ENCODE measurements around the gene MYL12B.
A peak's percentile ranks its signal among the peaks of the same experiment; 100 is the strongest.

The MYL12B gene

DNA sequence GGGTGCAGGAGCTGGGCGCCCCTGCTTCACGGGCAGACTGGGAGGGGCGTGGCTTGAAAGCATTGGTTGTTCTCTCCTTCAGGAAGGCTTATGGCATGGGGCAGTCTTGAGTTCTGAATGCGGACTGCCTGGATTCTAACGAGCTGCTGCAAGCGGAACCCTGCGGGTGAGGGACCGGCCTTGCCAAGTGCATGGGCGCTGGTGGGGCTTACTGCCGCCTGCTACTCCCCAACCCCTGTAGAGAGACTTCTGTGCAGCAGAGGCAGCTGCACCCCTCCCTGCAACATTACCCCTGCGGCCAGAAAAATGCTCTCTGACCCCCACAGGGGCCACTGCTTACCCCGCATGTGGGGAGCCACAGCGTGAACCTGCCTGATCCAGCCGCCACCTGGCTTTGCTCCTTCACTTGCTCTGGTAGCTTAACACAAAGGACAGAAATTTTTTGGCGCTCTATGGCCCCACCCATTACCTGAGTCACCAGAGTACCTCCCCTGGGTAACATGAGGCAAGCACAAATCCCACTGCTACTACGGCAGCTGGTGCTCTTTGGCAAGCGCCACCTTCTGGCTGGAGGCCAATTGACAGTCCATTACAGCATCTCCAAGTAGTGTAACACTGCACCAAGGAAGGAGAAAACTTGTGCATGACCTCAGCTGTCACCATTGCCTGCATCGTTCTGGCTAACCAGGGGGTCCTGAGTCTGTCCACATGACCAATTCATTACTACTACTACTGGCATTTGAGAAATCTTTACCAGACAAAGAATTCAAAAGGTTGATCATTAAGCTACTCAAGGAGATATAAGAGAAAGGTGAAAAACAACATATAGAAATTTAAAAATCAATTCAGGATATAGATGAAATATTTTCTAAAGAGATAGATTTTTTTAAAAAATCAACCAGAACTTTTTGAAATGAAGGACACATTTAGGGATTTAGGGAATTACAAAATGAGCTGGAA, 35.4 kb downstream of the MYL12B start (continued):
- 0 out of 2 replicates have a peak, but pooled peaks have one; percentile 19 for TF ChIP-seq ZNF776 (tag by site-specific recombination; IDR thresholded peaks at IDR 0.05; ENCODE audit: borderline replicate concordance)
- TF ChIP-seq ZNF302 (tag by site-specific recombination; IDR thresholded peaks at IDR 0.05; ENCODE audit: low read depth), result no peak
- TF ChIP-seq, protein P1, sequence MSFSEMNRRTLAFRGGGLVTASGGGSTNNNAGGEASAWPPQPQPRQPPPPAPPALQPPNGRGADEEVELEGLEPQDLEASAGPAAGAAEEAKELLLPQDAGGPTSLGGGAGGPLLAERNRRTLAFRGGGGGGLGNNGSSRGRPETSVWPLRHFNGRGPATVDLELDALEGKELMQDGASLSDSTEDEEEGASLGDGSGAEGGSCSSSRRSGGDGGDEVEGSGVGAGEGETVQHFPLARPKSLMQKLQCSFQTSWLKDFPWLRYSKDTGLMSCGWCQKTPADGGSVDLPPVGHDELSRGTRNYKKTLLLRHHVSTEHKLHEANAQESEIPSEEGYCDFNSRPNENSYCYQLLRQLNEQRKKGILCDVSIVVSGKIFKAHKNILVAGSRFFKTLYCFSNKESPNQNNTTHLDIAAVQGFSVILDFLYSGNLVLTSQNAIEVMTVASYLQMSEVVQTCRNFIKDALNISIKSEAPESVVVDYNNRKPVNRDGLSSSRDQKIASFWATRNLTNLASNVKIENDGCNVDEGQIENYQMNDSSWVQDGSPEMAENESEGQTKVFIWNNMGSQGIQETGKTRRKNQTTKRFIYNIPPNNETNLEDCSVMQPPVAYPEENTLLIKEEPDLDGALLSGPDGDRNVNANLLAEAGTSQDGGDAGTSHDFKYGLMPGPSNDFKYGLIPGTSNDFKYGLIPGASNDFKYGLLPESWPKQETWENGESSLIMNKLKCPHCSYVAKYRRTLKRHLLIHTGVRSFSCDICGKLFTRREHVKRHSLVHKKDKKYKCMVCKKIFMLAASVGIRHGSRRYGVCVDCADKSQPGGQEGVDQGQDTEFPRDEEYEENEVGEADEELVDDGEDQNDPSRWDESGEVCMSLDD (tag by site-specific recombination; IDR thresholded peaks at IDR 0.05), result 0 out of 2 replicates have a peak, but pooled peaks have one; percentile 29
- no peak for TF ChIP-seq MEIS1 (CRISPR knock-in tag; IDR thresholded peaks at IDR 0.05; ENCODE audit: borderline replicate concordance)
- TF ChIP-seq ZNF629 (tag by site-specific recombination; IDR thresholded peaks at IDR 0.05), result peak; percentile 60
- no peak for TF ChIP-seq ZNF37A (tag by site-specific recombination; IDR thresholded peaks at IDR 0.05)
- TF ChIP-seq, protein P2, sequence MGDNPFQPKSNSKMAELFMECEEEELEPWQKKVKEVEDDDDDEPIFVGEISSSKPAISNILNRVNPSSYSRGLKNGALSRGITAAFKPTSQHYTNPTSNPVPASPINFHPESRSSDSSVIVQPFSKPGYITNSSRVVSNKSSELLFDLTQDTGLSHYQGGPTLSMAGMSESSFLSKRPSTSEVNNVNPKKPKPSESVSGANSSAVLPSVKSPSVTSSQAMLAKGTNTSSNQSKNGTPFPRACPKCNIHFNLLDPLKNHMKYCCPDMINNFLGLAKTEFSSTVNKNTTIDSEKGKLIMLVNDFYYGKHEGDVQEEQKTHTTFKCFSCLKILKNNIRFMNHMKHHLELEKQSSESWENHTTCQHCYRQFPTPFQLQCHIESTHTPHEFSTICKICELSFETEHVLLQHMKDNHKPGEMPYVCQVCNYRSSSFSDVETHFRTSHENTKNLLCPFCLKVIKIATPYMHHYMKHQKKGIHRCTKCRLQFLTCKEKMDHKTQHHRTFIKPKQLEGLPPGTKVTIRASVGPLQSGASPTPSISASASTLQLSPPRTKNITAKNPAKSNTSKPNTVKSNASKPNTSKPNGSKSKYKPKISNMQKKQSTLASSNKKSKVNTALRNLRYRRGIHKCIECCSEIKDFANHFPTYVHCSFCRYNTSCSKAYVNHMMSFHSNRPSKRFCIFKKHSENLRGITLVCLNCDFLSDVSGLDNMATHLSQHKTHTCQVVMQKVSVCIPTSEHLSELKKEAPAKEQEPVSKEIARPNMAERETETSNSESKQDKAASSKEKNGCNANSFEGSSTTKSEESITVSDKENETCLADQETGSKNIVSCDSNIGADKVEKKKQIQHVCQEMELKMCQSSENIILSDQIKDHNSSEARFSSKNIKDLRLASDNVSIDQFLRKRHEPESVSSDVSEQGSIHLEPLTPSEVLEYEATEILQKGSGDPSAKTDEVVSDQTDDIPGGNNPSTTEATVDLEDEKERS (tag by site-specific recombination; IDR thresholded peaks at IDR 0.05), result no peak
- TF ChIP-seq GLI4 (tag by site-specific recombination; IDR thresholded peaks at IDR 0.05), result no peak
- TF ChIP-seq ZNF600 (tag by site-specific recombination; IDR thresholded peaks at IDR 0.05), result 0 out of 2 replicates have a peak, but pooled peaks have one; percentile 17
- TF ChIP-seq YY2 (tag by site-specific recombination; IDR thresholded peaks at IDR 0.05), result peak; percentile 42; the same call in 1 of the 2 replicates
- no peak for TF ChIP-seq HOXA7 (CRISPR knock-in tag; IDR thresholded peaks at IDR 0.05; ENCODE audit: borderline replicate concordance)
- peak; percentile 96 for TF ChIP-seq ZNF561 (tag by site-specific recombination; IDR thresholded peaks at IDR 0.05; ENCODE audit: borderline replicate concordance)
- TF ChIP-seq ZNF248 (tag by site-specific recombination; IDR thresholded peaks at IDR 0.05), result no peak
- peak; percentile 96; the same call in 1 of the 2 replicates for TF ChIP-seq ZFP37 (tag by site-specific recombination; IDR thresholded peaks at IDR 0.05)
- no peak for TF ChIP-seq ZNF202 (tag by site-specific recombination; IDR thresholded peaks at IDR 0.05; ENCODE audit: borderline replicate concordance)
- peak; percentile 70; the same call in 1 of the 2 replicates for TF ChIP-seq RBAK (tag by site-specific recombination; IDR thresholded peaks at IDR 0.05)
- TF ChIP-seq ZNF558 (tag by site-specific recombination; IDR thresholded peaks at IDR 0.05), result peak; percentile 72; the same call in 1 of the 2 replicates
- TF ChIP-seq ZNF701 (tag by site-specific recombination; IDR thresholded peaks at IDR 0.05), result no peak
- no peak; the same call in 1 of the 2 replicates for TF ChIP-seq ZNF184 (tag by site-specific recombination; IDR thresholded peaks at IDR 0.05)
- TF ChIP-seq ZNF529 (tag by site-specific recombination; IDR thresholded peaks at IDR 0.05; ENCODE audit: insufficient replicate concordance), result no peak
- no peak for TF ChIP-seq ZNF555 (tag by site-specific recombination; conservative IDR thresholded peaks at IDR 0.05)
- TF ChIP-seq, protein P3, sequence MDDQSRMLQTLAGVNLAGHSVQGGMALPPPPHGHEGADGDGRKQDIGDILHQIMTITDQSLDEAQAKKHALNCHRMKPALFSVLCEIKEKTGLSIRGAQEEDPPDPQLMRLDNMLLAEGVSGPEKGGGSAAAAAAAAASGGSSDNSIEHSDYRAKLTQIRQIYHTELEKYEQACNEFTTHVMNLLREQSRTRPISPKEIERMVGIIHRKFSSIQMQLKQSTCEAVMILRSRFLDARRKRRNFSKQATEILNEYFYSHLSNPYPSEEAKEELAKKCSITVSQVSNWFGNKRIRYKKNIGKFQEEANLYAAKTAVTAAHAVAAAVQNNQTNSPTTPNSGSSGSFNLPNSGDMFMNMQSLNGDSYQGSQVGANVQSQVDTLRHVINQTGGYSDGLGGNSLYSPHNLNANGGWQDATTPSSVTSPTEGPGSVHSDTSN (CRISPR knock-in tag; IDR thresholded peaks at IDR 0.05), result no peak
- TF ChIP-seq, protein P4, sequence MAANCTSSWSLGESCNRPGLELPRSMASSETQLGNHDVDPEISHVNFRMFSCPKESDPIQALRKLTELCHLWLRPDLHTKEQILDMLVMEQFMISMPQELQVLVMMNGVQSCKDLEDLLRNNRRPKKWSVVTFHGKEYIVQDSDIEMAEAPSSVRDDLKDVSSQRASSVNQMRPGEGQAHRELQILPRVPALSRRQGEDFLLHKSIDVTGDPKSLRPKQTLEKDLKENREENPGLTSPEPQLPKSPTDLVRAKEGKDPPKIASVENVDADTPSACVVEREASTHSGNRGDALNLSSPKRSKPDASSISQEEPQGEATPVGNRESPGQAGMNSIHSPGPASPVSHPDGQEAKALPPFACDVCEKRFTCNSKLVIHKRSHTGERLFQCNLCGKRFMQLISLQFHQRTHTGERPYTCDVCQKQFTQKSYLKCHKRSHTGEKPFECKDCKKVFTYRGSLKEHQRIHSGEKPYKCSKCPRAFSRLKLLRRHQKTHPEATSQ (tag by site-specific recombination; IDR thresholded peaks at IDR 0.05), result no peak
- peak; percentile 68; the same call in 1 of the 2 replicates for TF ChIP-seq ZNF610 (tag by site-specific recombination; IDR thresholded peaks at IDR 0.05; ENCODE audit: borderline replicate concordance)
- TF ChIP-seq, protein P5, sequence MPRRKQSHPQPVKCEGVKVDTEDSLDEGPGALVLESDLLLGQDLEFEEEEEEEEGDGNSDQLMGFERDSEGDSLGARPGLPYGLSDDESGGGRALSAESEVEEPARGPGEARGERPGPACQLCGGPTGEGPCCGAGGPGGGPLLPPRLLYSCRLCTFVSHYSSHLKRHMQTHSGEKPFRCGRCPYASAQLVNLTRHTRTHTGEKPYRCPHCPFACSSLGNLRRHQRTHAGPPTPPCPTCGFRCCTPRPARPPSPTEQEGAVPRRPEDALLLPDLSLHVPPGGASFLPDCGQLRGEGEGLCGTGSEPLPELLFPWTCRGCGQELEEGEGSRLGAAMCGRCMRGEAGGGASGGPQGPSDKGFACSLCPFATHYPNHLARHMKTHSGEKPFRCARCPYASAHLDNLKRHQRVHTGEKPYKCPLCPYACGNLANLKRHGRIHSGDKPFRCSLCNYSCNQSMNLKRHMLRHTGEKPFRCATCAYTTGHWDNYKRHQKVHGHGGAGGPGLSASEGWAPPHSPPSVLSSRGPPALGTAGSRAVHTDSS (tag by site-specific recombination; IDR thresholded peaks at IDR 0.05), result peak; percentile 6; the same call in 1 of the 2 replicates
- peak; percentile 87 for TF ChIP-seq ZNF24 (tag by site-specific recombination; IDR thresholded peaks at IDR 0.05)
- TF ChIP-seq ZNF335 (tag by site-specific recombination; conservative IDR thresholded peaks at IDR 0.05), result peak; percentile 94
- peak; percentile 92 for TF ChIP-seq ZNF394 (tag by site-specific recombination; IDR thresholded peaks at IDR 0.05; ENCODE audit: borderline replicate concordance)
- TF ChIP-seq ZNF211 (tag by site-specific recombination; IDR thresholded peaks at IDR 0.05; ENCODE audit: low read depth), result no peak

All from HEK293 (cell line).